GM19238 (cell line): ENCODE measurements around the gene ELK3.

Experiments
- DNase-seq: peaks from one replicate; pipeline ENCODE4 v3.0.0; 2011; ENCODE audit warnings: low spot score; ENCODE audit not compliant: insufficient read length

ELK3 gene

DNA sequence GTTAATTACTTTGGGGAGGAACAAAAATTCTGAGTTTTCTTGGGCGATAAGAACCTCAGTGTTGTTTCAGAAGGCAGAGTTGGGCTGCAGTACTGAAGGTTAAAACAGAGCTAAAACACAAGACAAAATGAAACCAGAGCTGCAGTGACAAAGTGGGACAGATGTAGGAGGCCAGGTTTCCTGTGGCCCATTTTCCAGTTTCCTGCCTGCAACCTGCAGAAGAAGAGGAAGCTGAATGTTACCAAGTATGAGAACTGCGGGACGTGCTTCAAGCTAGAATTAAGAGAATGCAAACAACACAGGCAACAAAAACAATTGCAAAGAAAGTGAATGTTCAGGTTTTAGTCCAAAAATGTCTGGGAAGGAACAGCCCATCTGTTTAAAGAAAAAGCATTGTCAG lies 17.8 kb downstream of the ELK3 start:
- DNase-seq: no peak

DNA sequence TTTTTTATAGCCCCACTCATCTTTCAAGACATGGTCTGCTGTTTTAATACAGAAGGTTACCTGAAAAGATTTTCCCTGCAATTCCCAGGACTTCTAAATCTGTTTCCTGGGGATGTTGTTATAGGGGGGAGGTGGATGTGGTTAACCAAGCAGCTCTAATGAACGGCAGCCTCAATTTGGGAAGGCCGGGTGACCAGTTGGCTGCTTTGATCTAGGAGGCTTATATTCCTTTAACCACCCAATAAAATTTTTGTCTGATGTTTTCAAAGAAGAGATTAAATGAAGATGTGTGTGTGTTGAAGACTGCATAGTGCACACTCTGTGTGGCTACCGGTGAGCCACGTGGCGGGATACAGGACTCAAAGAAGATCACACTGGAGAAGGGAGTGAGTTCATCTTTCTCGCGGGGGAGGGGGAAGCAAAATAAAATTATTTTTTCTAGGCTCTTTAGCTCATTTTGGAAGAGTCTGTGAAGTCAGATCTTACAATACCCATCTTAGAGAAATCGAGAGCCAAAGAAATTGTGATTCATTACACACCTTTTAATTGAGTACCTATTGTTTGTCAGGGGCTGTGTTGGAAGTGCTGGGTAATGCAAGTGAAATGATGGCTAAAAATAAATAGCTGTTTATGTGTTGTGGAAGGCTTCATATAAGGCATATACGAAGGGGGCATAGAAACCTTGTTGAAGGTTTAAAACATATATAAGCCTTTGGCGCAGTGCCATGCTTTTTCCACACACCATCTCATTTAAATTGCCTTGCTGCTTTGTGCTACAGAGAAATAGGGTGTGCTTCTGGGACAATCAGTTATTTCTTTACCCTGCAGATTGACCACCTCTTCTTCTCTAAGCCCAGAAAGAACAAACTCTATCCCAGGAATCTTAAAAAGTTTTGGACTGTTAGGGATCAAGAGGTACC lies 18.5 kb downstream of the ELK3 start:
- DNase-seq: no peak

DNA sequence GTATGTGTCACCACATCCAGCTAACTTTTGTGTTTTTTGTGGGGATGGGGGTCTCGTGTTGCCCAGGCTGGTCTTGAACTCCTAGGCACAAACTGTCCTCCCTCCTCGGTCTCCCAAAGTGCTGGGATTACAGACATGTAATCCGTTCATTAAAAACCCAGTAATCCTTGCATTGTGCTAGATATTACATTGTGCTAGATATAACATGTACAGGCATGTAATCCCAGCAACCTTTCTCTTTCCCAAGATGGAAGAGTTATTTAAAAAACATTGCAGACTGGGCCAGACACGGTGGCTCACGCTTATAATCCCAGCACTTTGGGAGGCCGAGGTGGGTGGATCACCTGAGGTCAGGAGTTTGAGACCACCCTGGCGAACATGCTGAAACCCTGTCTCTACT lies 19.7 kb downstream of the ELK3 start:
- DNase-seq: no peak

DNA sequence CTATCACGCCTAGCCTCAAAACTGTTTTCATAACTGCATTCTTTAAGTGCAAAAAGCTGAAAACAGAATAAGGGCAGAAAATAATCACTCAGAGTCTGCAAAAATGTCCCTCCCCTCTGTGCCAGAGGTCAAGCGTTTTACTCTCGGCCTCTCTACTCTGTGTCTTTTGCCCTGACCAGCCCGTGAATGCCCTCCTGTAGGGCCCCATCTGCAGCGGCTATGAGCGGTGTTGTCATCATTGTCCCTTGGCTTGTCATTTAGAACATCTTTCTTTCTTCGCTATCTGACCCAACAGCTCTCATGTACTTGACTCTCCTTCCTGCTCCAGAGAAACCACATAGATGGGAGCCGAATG lies 21.7 kb downstream of the ELK3 start:
- no peak for DNase-seq

DNA sequence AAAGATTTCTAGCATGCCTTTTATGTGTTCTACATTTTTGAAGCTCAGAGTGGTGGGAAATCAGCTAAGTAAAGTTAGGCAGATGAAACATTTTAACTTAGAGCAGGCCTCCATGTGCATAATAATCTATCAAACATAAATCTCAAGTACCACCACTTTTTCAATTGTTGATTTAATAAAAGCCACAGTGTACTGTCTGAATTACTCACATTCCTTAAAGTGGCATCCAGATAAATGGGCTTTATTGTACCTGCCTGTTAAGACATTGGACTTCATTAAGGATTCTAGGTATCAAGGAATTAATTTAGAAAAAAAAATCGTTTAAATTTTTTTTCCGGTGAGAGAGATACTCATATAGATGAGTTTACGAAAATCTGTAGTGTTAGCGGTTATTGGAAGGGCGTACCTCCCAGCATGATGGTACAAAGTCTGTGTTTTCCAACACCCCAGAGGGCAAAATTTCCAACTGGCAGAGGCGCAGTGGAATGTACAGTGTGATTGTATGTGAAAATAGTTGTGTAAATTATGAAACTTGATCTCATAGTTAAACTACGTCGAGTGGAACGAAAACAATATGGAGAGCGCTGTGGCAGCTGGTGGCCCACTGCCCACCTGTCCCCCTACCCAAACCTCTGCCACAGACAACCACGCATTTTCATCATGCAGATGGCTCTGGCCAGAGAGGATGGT lies 25.0 kb downstream of the ELK3 start:
- no peak for DNase-seq

DNA sequence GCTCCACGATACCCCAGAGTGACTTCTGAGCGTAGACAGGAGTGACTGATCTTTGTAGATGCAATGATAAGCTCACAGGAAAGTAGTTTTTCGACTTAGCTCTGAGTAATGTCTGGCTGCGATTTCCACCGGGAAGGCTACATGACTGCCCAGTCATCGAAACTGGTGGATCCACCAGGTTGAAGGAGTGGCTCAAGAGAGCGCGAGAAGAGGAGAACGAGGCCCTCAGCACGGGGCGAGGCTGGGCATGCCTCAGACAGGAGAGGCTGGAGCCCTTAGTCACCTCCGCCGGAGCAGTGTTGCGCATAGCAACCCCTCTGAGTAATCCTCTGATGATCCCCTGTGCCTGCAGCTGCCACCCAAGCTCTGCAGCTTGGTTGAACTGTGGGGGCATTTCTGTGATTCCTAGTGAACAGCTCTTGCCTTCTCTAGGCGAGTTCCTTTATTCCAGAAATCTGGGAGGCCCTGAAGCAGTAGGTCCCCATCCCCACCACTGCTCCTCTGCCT lies 25.6 kb downstream of the ELK3 start:
- DNase-seq: no peak

DNA sequence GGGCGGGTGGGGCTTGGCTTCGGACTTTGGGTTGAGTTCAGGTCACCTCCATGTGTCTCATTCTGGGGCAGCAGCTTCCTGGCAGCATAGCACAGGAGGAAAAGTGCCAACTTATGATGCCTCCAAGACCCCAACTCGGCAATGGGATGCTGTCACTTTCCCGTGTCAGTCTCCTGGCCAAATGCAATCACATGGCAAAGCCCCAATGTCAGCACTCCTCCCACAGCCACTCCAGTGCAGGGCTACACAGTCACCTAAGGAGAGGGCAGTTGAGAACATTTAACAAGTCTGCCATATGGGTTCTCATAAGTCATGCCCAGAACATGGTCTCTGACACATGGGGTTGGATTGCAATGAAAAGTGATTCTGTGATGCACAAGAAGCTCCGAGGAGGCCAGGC lies 26.7 kb downstream of the ELK3 start:
- DNase-seq: no peak

DNA sequence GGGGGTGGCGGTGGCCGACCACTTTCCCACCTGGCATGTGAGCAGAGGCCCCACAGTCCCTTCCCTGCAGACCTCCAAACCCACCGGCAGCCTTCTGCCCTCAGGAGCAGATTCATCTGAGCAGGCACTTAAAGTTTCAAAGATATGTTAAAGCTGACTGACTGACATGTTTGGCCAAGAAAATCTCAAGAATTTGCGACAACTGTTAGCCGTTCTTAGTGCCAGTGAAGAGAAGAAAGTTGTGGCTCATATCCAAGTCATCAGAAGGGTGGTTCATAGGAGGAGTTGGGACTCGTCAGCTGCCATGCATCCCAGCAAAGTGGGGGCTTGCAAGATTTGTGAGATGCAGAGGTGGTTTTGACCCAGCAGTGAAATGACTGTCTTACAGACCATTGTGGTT lies 27.2 kb downstream of the ELK3 start:
- DNase-seq: no peak

DNA sequence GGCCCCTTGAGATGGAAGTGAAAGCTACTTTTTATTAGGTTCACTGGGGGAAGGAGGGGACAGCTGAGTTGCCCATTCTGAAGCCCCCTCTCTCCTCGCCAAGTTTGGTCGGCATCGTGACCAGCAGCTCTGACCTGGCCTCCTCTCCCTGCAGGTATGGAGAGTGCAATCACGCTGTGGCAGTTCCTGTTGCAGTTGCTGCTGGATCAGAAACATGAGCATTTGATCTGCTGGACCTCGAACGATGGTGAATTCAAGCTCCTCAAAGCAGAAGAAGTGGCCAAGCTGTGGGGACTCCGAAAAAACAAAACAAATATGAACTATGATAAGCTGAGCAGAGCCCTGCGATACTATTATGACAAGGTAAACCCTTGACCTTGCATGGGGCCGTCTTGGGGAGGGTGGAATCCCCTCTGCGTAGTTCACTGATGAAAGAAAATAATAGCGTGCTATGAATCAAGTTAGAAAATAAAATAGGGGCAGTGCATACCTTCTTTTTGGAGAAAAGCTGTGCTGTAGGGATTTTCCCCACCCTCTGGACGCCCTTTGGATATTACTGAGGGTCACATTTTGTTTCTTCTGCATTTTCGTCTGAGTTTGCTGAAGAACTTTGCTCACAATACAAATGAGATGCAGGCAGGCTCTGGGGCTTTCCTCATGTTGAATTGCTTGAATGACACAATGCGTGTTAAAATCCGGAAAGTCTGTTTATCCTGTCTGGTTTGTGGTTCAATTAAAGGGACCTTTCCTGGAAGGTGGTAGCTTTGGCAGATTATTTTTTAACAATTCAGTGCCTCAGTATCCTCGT lies 29.4 kb downstream of the ELK3 start:
- DNase-seq: no peak

DNA sequence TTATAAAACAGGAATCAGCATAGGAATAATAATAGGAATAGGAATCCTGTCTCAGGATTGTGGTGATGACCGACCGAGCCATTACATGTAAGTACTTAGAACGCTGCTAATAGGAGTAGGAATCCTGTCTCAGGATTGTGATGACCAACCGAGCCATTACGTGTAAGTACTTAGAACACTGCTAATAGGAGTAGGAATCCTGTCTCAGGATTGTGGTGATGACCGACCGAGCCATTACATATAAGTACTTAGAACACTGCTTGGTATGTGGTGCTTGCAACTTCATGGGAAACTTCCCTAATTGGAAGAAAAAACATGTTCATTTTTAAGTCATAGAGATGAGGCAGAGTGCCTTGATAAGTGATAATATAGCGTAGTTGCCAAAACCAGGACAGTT lies 30.0 kb downstream of the ELK3 start:
- DNase-seq: no peak

DNA sequence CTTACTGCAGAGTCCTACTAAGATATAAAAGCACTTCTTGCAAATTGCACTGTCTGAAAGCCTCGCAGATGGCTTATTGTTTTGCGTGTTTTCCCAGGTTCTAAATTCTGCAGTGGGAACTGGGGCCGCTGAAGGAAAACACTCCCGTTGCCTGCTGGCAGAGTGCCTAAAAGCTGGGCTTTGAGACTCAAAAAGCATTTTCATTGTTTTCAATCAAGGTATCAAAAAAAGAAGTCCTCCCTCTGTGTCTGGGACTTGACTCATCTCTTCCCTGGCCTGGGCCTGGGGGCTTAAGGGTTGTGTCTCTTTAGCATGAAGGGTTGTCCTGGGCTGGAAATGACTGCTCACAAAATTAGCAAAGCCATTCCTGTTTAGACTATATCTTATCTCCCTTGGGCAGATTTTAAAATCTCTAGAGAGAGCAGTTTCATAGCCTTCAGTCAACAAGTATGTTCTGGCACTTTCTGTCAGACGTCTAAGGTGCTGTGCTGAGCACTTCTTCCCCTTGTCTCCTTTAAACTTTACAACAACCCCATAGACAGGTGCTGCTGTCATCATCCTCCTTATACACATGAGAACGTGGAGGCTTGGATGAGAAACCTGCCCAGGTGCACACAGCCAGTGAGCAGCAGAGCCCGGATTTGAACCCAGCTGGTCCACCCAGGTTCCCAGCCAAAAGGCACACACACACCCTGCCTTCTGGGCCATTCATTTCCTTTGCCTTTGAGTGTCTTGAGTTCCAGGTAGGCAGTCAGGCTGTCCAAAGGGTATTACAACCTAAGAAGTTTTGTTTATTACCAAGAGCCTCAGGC lies 31.1 kb downstream of the ELK3 start:
- DNase-seq: no peak

DNA sequence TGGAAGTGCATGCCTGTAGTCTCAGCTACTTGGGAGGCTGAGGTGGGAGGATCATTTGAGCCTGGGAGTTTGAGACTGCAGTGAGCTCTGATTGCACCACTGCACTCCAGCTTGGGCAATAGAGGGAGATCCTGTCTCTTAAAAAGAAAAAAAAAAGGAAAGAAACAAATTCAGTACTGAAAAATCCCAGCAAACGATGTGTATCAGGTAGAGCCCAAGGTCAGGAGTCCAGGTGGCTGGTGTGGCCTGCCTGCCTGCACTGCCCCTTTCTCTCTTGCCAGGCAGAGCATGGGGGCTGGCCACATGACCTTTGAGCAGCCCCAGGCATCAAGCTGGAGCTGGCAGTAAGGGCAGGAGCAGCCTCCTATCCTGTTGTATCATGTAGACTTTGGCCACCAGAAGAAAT lies 31.8 kb downstream of the ELK3 start:
- DNase-seq: no peak

DNA sequence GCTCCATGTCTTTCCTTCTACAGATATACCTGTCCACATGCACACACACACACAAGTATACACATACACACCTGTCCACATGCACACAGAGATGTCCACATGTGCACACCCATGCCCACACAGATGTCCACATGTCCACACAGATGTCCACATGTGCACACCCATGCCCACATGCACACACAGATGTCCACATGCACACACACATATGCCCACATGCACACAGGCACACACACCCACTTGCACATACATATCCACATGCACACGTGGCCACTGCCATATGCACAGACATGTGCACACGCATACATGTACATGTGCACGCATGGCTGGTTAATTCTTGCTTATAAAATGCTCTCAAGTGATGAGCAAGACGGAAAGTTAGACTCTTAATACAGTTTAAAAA lies 32.2 kb downstream of the ELK3 start:
- no peak for DNase-seq

DNA sequence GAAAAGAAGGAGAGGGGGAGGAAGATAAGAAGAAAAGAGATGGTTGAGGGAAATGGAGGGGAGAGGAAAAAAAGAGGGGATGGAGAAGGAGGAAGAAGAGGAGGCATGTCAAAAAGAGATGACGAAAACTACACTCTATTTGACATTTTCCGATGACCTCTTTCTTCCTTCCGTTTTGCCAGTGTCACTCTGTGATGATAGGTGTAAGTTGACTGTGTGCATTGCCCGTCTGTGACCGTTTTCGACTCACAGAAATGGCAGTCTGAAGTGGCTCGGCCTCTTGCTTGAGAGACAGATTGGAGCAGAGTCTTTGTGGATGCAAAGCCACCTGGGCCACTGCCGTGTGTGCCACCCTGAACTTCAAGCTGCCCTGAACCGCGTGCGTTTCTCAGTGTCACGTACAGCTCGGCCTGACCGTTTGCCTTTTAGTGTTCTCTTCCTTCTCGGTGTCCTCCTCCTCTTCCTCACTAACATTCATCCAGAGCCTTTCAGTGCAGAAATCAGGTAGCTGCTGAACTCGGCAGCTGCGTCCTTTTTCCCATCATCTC lies 32.7 kb downstream of the ELK3 start:
- DNase-seq: no peak

DNA sequence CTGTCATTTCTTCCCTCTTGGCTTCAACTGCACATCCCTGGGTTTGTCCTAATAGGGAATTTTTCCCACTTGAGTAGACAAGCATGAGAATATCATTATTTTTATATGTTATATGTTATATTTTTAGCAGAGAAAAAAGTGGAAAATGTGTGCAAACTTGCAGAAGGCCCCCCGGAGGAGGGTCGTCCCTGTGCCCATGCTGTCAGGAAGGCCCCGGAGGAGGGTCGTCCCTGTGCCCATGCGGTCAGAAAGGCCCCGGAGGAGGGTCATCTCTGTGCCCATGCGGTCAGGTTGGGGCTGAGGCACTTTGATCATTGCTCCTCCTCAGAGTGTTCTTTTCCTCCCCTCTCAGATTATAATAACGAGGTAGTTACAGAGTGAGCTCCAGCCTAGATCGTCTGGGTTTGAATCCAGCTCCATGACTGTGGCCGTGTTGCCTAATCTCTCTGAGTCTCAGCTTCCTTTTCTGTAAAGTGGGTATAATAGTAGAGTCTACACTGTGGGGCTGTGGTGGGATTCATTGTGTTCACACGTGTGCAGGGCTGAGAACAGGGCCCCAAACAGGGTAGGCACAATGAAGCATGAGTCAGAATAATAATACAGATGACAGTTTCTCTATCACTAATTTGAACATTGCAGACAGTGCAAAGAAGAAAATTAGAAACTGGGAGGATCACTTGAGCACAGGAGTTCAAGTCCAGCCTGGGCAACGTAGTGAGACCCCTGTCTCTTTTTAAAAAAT lies 33.4 kb downstream of the ELK3 start:
- DNase-seq: no peak

DNA sequence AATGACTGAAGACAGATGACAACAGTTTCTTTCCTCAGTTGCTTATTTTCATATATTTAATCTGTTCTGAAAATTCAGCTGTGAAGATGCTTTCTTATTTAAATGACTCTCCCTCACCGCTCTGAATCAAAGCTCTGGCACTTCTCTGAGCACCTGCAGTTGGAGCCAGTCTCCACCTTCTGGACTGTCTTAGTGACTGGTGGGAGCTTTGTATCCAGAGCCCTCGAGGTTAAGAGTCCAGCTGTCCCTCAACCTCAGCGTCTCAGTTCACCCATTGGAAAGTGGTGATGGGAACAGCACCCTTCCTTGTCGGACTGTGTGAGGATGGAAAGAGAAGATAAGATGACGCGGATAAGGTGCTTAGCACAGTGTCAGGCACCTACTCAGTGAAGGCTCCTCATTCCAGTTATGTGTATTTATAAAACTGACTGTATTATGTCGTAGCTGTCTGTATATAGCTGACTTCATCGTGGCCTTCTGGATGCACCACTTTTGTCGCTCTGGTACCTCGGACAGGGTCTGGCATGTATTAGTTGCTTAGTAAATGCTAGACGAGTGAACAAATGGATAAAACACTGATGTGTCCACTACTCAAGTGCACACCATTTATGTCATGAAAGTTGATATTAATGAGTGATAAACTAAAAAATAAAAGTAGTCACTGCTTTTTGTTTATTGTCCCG lies 34.5 kb downstream of the ELK3 start:
- DNase-seq: no peak

DNA sequence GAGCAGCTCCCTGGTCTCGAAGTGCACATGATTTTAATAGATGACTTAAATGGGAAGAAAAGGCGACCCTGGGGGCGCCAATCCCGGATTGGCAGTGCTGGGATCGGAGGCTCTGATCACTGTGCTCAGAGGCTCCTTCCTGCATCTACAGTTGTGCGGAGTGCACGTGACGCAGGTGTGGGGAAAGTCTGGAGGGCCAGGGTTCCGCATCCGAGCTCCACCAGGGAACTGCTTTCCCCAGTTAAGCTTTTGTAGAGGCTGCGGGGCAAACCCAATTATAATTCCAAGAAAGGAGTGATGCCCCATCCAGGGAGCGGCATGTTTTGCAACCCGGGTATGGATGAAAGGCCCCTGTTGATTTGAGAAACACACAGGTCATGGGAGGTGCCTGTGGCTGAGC lies 36.5 kb downstream of the ELK3 start:
- no peak for DNase-seq

DNA sequence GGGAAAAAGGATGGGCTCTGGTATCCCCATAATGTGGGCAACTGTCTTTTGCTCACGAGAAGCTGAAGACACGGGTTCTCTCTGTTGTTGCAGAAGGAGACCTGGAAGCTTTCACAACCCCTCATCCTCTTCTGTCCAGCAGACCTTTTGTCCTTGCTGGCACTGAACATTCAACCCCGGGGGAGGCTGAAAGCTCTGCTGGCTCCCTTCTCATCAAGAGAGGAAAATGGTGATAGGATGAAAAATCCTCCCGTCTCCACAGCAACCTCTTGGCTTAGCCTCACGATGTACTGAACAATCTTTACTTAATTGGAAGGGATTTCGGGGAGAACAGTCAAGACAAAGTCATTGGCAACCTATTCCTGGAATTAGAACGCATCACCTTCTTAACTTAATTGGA lies 39.0 kb downstream of the ELK3 start:
- no peak for DNase-seq

DNA sequence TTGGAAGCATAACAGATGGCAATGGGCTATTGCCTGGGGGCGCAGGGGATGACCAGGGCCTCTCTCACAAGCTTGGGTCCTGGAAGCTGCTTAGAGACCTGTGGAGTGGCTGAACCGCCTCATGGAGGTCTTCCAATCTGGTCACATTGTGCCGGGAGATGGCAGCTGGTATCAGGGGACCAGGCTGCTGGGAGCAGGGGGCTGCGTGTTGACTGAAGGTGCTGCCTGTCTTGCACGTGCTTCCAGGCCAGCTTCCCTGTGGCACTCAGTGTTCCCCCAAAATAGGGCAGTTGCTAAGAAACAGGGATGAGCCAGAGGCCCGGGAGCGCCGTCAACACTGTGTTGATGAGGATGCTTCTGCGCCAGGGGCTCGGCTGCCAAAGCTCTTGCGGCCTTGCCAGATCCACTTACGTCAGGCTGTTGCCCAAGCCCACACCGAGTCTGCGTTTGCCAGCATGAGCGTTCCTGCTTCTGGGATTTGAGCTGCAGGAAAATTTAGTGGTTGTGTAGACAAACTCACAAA lies 39.8 kb downstream of the ELK3 start:
- DNase-seq: no peak
